H9 (cell line): ENCODE measurements around the gene ZNF831. TPM values are rescaled to one million over a fixed set of nuclear protein-coding genes. Genes with fewer than 3 reads are reported as not detected.

ENCODE experiments used
- DNase-seq: peaks from one replicate; pipeline ENCODE4 v3.0.0-alpha.2; 2017
- H2AFZ ChIP-seq: one replicate; pipeline ENCODE4 v1.6.1; 2013; ENCODE audit warnings: mild to moderate bottlenecking, low read length, control low read depth, moderate library complexity
- H2AK5ac ChIP-seq: 2 replicates; pipeline ENCODE4 v1.6.1; 2013; ENCODE audit warnings: low read length, control low read depth, mixed read lengths; ENCODE audit not compliant: insufficient read length
- H2BK120ac ChIP-seq: one replicate; pipeline ENCODE4 v1.6.1; 2013; ENCODE audit warnings: low read depth, mild to moderate bottlenecking, low read length, control low read depth, inconsistent platforms; ENCODE audit not compliant: poor library complexity, severe bottlenecking
- H2BK12ac ChIP-seq: 2 replicates; pipeline ENCODE4 v1.6.1; 2013; ENCODE audit warnings: low read length, control low read depth, mixed read lengths, low read depth; ENCODE audit not compliant: insufficient read length
- H2BK15ac ChIP-seq: 2 replicates; pipeline ENCODE4 v1.6.1; 2013; ENCODE audit warnings: low read depth, low read length, control low read depth
- H2BK20ac ChIP-seq: one replicate; pipeline ENCODE4 v1.6.1; 2013; ENCODE audit warnings: low read depth, mild to moderate bottlenecking, low read length, control low read depth, inconsistent platforms; ENCODE audit not compliant: poor library complexity, severe bottlenecking
- H2BK5ac ChIP-seq: 2 replicates; pipeline ENCODE4 v1.6.1; 2013; ENCODE audit warnings: low read length, control low read depth, mixed read lengths; ENCODE audit not compliant: insufficient read length
- H3K14ac ChIP-seq: 2 replicates; pipeline ENCODE4 v1.6.1; 2013; ENCODE audit warnings: low read length, control low read depth; ENCODE audit not compliant: insufficient read depth
- H3K18ac ChIP-seq: 2 replicates; pipeline ENCODE4 v1.6.1; 2013; ENCODE audit warnings: low read depth, mild to moderate bottlenecking, mixed read lengths, low read length, control low read depth; ENCODE audit not compliant: insufficient read length
- H3K23ac ChIP-seq: 2 replicates; pipeline ENCODE4 v1.6.1; 2013; ENCODE audit warnings: low read length, control low read depth, mixed read lengths, low read depth; ENCODE audit not compliant: insufficient read length
- H3K23me2 ChIP-seq: 2 replicates; pipeline ENCODE4 v1.6.1; 2013; ENCODE audit warnings: low read depth, mild to moderate bottlenecking, mixed read lengths, low read length, control low read depth; ENCODE audit not compliant: insufficient read length, poor library complexity, severe bottlenecking
- H3K27ac ChIP-seq: 2 replicates; pipeline ENCODE4 v1.5.1; 2013; ENCODE audit warnings: low read length, control low read depth, mixed read lengths, low read depth; ENCODE audit not compliant: insufficient read length
- H3K27me3 ChIP-seq: 2 replicates; pipeline ENCODE4 v1.6.1; 2013; ENCODE audit warnings: low read length, control low read depth, inconsistent platforms; ENCODE audit not compliant: insufficient read depth
- H3K4ac ChIP-seq: 2 replicates; pipeline ENCODE4 v1.6.1; 2013; ENCODE audit warnings: low read depth, mild to moderate bottlenecking, control low read depth, inconsistent platforms, low read length, moderate library complexity
- H3K4me1 ChIP-seq: 2 replicates; pipeline ENCODE4 v1.6.1; 2013; ENCODE audit warnings: low read length, control low read depth, inconsistent platforms; ENCODE audit not compliant: insufficient read depth
- H3K4me2 ChIP-seq: 2 replicates; pipeline ENCODE4 v1.6.1; 2013; ENCODE audit warnings: low read length, control low read depth, mixed read lengths; ENCODE audit not compliant: insufficient read length, insufficient read depth
- H3K56ac ChIP-seq: 2 replicates; pipeline ENCODE4 v1.6.1; 2013; ENCODE audit warnings: low read depth, mild to moderate bottlenecking, mixed read lengths, low read length, control low read depth; ENCODE audit not compliant: insufficient read length
- H3K79me1 ChIP-seq: 2 replicates; pipeline ENCODE4 v1.6.1; 2013; ENCODE audit warnings: low read depth, mild to moderate bottlenecking, moderate library complexity, low read length, control low read depth, inconsistent platforms; ENCODE audit not compliant: insufficient read depth, poor library complexity, severe bottlenecking
- H3K79me2 ChIP-seq: 2 replicates; pipeline ENCODE4 v1.6.1; 2013; ENCODE audit warnings: low read length, control low read depth, inconsistent platforms; ENCODE audit not compliant: insufficient read depth
- H3K9ac ChIP-seq: 2 replicates; pipeline ENCODE4 v1.6.1; 2013; ENCODE audit warnings: low read length, control low read depth, mixed read lengths; ENCODE audit not compliant: insufficient read length; ENCODE audit errors: extremely low read depth
- H3K9me3 ChIP-seq: one replicate; pipeline ENCODE4 v1.6.1; 2013; ENCODE audit warnings: low read depth, low read length, inconsistent platforms; ENCODE audit not compliant: control insufficient read depth
- H3T11ph ChIP-seq: one replicate; pipeline ENCODE4 v1.6.1; 2013; ENCODE audit warnings: mild to moderate bottlenecking, low read length, control low read depth, inconsistent platforms
- H4K20me1 ChIP-seq: one replicate; pipeline ENCODE4 v1.6.1; 2013; ENCODE audit not compliant: control insufficient read depth, insufficient read length, insufficient read depth
- H4K5ac ChIP-seq: 2 replicates; pipeline ENCODE4 v1.6.1; 2013; ENCODE audit warnings: low read depth, mild to moderate bottlenecking, mixed read lengths, low read length, control low read depth; ENCODE audit not compliant: insufficient read length
- H4K8ac ChIP-seq: replicated peaks from 2 replicates; pipeline ENCODE4 v1.6.1; 2013; ENCODE audit warnings: low read length, control low read depth, mixed read lengths, low read depth; ENCODE audit not compliant: insufficient read length
- H4K91ac ChIP-seq: 2 replicates; pipeline ENCODE4 v1.6.1; 2013; ENCODE audit warnings: low read depth, mild to moderate bottlenecking, moderate library complexity, mixed read lengths, low read length, control low read depth; ENCODE audit not compliant: insufficient read length
- H3K27ac Mint-ChIP-seq, 3 experiments: 2 replicates in 2 of 3; 3 replicates in 1 of 3; pipeline ENCODE4 v1.8.0; 2020 to 2021; ENCODE audit warnings: mixed read lengths in 3 of 3, mild to moderate bottlenecking in 1 of 3, moderate library complexity in 1 of 3
- H3K27me3 Mint-ChIP-seq: 2 replicates; pipeline ENCODE4 v1.8.0; 2021; ENCODE audit warnings: low read depth, mild to moderate bottlenecking, moderate library complexity, mixed read lengths
- H3K36me3 Mint-ChIP-seq, 3 experiments: 2 replicates in 2 of 3; 3 replicates in 1 of 3; pipeline ENCODE4 v1.8.0; 2020 to 2021; ENCODE audit warnings: low read depth in 3 of 3, mixed read lengths in 3 of 3; ENCODE audit not compliant: insufficient read depth in 1 of 3
- H3K4me1 Mint-ChIP-seq, 2 experiments: 2 replicates each; pipeline ENCODE4 v1.8.0; 2020; ENCODE audit warnings: mixed read lengths in 2 of 2
- H3K4me3 Mint-ChIP-seq, 2 experiments: 2 replicates in 1 of 2; 3 replicates in 1 of 2; pipeline ENCODE4 v1.8.0; 2020 to 2021; ENCODE audit warnings: mild to moderate bottlenecking in 2 of 2, mixed read lengths in 2 of 2, moderate library complexity in 1 of 2
- H3K9me3 Mint-ChIP-seq, 2 experiments: 2 replicates in 1 of 2; 3 replicates in 1 of 2; pipeline ENCODE4 v1.8.0; 2020; ENCODE audit warnings: mild to moderate bottlenecking in 2 of 2, mixed read lengths in 2 of 2, moderate library complexity in 1 of 2
- CTCF ChIP-seq: fragments of 200-600 bp; sonication (generic); conservative IDR thresholded peaks from 3 replicates; pipeline ENCODE4 v1.8.0; 2021; ENCODE audit warnings: antibody characterized with exemption, mild to moderate bottlenecking
- WGBS: extraction: QIAGEN DNeasy Blood & Tissue Kit; methylation state at CpG from one replicate; pipeline ENCODE4 v1.1.7; 2013; ENCODE audit warnings: missing lambda C conversion rate, low lambda C conversion rate, mixed read lengths; ENCODE audit not compliant: insufficient read length; ENCODE audit errors: extremely low coverage; 5-methylcytosine and 5-hydroxymethylcytosine counted together
- total RNA-seq: library from RNA; stranded (reverse); gene quantifications from 2 replicates; pipeline ENCODE4 v1.2.1, GENCODE V29; 2021

ZNF831 gene
- total RNA-seq, 1 experiment from 2014 or later, result not detected

- H2BK5ac ChIP-seq, result no peak overlapping the region
- H3K79me2 ChIP-seq, result no peaks in the 10 kb centered on the region
- H3K9ac ChIP-seq, result no peak overlapping the region
- no peak overlapping the region for H2AFZ ChIP-seq
- H2AK5ac ChIP-seq, result no peak overlapping the region
- no peak overlapping the region for H3K56ac ChIP-seq
- no peak overlapping the region for H2BK15ac ChIP-seq
- H3K4me1 ChIP-seq, result no peaks in the 10 kb centered on the region
- no peak overlapping the region for H2BK12ac ChIP-seq
- H4K91ac ChIP-seq, result no peak overlapping the region
- H3T11ph ChIP-seq, result no peak overlapping the region
- peak overlapping the region; percentile 42 to 66 for H3K4me3 Mint-ChIP-seq
- no peaks in the 10 kb centered on the region for H3K23me2 ChIP-seq
- peaks cover 2 to 7% of the 10 kb centered on the region in 2 experiments; a peak in 1 of 4 replicates for H3K4me1 Mint-ChIP-seq
- no peak overlapping the region for H2BK120ac ChIP-seq
- H2BK20ac ChIP-seq, result no peak overlapping the region
- no peak overlapping the region for H3K14ac ChIP-seq
- H4K5ac ChIP-seq, result no peak overlapping the region
- no peak overlapping the region for H3K27ac ChIP-seq
- no peak for DNase-seq
- TF ChIP-seq CTCF, result no peak
- H3K9me3 ChIP-seq, result no peaks in the 10 kb centered on the region
- H3K36me3 Mint-ChIP-seq, result no peaks in the 10 kb centered on the region
- H3K9me3 Mint-ChIP-seq, result no peaks in the 10 kb centered on the region
- H3K27me3 ChIP-seq, result peaks cover 31% of the 10 kb centered on the region; the same call in 1 of the 2 replicates
- peak overlapping the region; percentile 41 for H3K4me2 ChIP-seq
- H3K79me1 ChIP-seq, result no peaks in the 10 kb centered on the region
- WGBS, result no CpG with 5 or more reads among the region's 19 CpGs
- H4K20me1 ChIP-seq, result no peaks in the 10 kb centered on the region
- no peak overlapping the region for H4K8ac ChIP-seq
- H3K23ac ChIP-seq, result no peak overlapping the region
- no peak overlapping the region for H3K27ac Mint-ChIP-seq
- H3K18ac ChIP-seq, result no peak overlapping the region
- H3K4ac ChIP-seq, result no peak overlapping the region
- H3K27me3 Mint-ChIP-seq, result peaks cover 99% of the 10 kb centered on the region
Observed at GRCh38 chr20:59299945-59300332, 136.3 kb downstream of the ZNF831 start.
